ENCODE data around the gene ZIM2.

Gene ZIM2

DNA sequence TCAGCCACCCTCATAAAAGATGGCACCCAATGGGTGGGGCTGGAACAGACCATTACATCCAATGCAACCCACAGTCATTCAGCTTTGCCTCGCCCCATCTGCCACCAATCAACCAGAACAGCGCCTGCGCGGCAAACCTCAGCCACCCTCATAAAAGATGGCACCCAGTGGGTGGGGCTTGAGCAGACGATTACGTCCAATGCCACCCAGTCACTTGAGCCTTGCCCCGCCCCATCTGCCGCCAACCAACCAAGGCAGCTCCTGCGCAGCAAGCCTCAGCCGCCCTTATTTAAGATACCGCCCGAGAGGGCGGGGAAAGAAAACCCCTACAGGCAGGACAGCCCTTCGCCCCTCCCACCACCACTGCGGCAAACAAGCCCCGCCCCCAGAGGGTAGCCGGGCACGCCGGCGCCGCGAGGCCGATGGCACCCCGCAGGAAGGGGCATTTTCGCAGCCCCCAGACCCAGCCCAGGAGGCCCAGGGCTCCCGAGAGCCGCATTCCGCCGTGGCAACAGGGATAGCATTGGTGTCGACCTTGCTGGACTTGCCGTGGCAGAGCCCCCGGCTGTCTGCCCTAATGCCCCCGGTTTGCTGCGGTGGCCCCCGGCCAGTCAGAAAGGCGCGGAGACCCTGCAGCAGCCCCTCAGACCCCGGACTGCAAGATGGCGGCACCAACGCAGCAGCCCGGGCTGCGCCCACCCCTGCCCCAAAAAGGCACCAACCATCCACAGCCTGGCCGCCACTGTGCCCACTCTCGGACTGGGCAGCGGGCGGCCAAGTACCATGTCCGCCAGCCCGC is 675 bp downstream of the ZIM2 start:
- no peak for DNase-seq (ENCODE audit: low read depth in 1 of 2, low spot score in 1 of 2)

DNA sequence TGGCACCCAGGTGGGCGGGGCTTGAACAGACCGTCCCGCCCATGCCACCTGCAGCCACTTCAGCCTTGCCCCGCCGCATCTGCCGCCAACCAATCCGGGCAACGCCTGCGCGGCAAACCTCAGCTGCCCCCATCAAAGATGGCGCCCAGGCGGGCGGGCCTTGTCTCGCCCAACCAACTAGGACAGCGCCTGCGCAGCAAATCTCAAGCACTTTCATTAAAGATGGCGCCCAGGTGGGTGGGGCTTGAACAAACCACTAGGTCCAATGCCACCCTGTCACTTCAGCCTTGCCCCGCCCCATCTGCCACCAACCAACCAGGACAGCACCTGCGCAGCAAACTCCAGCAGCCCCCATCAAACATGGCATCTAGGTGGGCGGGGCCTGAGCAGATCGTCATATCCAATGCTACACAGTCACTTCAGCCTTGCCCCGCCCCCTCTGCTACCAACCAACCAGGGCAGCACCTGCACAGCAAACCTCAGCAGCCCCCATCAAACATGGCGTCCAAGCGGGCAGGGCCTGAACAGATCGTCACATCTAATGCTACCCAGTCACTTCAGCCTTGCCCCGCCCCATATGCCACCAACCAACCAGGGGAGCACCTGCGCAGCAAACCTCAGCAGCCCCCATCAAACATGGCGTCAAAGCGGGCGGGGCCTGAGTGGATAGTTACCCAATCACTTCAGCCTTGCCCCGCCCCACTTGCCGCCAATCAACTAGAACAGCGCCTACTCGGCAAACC is 1.4 kb downstream of the ZIM2 start:
- DNase-seq (ENCODE audit: low read depth in 1 of 2, low spot score in 1 of 2), result no peak

DNA sequence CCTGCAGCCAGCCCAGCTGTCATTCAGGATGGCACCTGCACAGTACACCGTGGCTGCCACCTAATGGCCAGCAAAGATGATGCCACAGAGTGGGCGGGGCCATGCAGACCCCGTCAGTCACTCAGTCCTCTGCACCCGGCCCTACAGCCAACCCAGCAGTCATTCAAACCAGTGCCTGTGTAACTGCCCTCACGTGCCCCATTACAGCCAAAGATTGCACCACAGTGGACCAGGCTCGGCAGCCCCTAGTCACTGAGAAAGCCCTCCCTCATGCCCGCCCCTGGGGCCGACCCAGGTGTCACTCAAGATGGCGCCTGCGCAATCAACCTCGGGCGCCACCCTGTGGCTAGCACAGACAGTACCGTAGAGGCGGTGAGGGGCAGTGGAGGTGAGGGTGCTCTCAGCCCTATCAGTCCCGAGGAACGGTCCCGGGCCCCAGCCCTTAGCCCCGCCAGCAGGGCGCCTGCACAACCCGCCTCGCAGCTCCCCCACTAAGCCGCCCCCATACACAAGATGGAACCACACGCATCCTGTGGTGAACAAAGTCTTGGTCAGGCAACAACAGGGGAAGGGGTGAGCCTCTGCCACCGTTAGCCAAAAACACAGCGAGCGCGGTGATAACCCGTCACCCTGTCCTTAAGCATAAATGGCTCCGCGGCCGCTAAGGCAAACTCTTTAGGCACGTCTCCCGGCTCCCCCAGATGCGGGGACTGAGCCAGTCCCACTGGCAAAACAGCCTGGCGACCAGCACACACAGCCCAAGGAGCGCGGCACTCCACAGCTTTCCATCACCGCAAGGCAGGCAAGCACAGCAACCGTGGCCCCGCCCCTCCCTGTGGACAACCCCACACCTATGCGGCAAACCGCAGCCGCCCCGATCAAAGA is 2.3 kb downstream of the ZIM2 start:
- DNase-seq (ENCODE audit: low read depth in 1 of 2, low spot score in 1 of 2), result no peak

DNA sequence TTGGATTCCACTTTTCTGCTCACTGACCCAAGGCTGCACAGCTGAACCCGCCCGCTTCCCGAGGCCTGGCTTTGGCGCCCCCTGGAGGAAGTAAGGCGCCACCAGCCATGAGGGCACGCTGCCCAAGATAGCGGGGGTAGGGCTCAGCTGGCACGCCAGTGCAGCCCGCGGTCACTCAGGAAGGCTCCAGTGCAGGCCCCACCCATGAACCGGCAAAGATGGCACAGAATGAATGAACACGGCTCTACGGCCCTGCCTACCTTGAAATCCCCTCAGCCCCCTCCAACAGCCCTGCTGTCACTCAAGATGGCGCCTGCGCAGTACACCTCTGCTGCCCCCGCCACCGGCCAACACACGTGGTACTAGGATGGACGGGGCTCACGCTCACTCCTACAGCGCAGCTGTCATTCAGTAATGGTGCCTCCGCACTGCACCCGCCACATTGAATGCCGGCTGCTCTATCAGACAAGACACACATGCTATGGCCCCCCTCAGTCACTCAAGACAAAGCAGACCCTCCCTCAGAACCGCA is 3.0 kb downstream of the ZIM2 start:
- no peak for DNase-seq (ENCODE audit: low read depth in 1 of 2, low spot score in 1 of 2)

DNA sequence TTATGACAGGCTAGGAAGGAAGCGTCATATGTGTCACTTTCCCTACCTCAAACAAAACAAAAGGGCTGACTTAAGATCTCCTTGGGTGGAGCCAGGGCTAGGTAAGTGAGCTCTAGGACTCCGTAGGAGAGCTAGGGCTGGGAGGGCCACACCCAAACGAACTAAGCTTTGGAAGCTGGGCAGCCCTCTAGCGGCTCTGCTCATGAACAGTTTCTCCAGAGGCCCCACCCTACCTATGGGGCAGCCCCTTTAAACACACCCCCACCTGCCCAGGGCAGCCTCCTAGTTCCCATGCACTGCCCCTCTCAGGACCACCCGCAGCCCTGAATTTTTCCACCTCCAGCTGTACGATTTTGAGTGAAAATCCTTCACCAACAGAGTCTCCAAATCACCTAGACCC is 3.5 kb downstream of the ZIM2 start:
- DNase-seq (ENCODE audit: low read depth in 1 of 2, low spot score in 1 of 2), result no peak

DNA sequence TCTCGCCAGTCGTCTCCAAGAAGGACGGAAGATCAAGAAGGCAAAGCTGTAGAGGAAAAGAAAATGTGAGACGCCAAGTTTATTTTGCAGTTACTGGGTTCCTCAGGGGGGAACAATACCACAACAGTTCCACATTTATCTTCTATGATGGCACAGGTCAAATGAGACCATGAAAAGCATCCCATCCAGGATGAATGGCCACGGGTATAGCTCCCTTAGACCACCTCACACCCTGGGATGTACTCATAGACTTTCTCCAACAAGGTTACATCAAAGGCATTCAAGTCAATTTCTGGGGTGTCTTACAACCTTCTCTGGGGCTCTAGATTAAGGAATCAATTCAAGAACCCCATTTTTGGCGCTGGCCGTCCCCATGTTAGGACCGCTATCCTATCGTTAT is 4.5 kb downstream of the ZIM2 start:
- no peak for DNase-seq (ENCODE audit: low read depth in 1 of 2, low spot score in 1 of 2)

DNA sequence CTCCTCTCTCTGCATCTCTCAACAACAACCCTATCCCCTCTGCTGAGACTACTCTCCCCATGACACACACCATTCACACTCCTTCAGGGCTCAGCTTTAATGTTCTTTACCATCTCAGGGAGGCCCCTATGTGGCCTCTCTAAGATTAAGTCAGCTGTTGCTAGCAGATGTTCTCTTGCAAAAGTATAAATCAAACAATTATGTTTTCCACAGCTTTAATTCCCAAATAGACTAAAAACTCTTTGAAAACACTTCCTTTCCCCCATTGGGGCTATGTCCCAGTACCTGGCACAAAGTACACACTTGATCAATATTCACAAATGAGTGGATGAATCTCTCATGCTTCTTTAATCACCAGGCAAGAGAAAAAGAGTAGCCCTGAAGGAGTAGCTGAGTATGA is 5.1 kb downstream of the ZIM2 start:
- DNase-seq (ENCODE audit: low read depth in 1 of 2, low spot score in 1 of 2), result no peak

DNA sequence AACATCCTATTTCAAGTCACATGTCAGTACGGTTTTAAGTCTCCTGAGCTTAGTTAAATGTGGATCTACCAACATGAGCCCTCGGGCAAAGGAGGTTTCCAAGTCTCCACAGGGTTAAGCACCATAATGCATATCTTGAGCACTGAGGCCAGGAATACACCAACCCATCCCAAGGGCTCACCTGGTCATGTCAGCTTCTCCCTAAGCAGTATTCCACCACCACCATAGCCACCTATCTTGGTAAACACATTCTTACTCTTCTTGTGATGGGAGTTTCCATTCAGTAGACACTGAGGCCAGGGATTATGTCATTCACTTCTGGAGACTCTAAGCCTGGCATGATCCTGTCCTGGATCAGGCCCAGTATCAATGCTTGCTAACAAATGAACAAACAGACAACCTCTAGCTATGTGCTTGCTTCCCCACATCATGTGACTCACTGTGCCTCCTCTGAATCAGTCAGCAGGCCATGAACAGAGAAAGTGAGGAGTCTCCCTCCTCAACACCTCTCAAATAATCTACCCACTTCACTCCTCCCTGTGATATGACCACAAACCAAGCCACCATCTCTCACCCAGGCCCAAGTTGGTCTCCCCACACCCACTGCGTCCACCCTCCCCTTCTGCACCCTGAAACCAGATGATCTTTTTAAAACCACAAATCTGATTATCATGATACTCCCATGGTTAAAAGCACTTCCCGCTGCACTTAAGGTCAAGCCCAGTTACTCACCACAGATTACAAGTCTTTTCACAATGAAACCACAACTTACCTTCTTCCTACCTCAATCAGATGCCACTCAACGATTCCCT is 5.8 kb downstream of the ZIM2 start:
- DNase-seq (ENCODE audit: low read depth in 1 of 2, low spot score in 1 of 2), result no peak

DNA sequence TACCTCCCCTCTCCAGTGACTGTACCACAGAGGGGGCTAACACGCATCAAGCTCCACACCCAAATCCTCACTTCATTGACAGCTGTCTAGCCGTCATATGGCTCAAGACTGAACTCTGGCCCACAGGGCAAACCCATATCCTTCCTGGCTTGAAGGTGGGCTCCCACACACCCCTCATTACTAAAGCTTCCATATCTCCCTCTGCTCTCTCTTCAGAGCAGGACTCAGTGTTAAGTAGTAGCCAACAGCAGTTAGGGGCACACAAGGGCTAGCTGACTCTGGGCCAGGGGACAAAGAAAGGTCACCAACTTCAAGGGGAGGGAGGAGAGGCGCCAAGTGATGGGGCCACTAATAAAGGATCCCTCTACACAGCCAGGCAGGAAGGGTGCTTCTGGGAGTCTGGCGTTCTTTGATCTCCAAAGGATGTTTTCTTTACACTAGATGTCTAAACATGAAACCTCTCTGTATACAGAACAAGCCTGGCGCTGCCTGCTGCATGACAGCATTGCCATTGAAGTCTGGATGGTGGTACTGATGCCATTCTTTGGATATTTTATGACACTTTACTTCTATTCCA is 8.1 kb downstream of the ZIM2 start:
- DNase-seq (ENCODE audit: low read depth in 1 of 2, low spot score in 1 of 2), result no peak

DNA sequence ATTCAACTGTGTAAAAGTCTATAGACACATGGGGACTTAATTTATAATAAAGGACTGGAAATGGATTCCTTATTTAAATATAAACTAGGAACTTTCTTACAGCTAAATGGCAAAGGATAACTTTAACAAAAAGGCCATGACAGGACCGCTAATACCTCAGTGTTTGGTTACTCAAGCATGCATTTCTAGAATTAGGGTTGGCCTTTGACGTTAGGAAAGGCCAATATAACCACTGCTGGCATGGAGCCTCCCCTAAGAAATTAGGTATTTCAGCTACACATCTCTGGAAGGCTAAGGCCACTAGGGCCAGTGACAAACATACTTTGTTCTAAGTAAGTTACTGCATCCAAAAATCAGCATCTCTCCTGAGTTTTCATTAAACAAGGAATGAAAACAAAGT is 9.3 kb downstream of the ZIM2 start:
- no peak for DNase-seq (ENCODE audit: low read depth in 1 of 2, low spot score in 1 of 2)

DNA sequence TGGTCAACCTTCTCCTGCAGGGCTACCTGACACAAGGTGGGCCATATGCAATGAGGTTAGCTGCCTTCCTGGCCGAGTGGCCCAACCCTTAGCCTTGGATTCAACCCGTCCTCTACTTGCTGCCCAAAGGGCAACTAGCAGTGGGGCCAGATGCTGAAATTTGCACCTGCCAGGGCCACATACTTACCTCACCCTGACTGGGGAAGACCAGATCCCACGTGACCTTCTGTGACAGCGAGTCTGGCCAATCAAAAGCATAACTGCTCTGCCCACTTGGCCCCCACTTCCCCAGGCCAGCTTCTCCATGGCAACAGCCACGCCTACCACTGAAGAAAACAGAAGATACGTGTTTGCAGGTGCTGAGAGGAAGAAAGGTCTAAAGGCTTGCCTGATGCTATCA is 10.9 kb downstream of the ZIM2 start:
- no peak for DNase-seq (ENCODE audit: low read depth in 1 of 2, low spot score in 1 of 2)

DNA sequence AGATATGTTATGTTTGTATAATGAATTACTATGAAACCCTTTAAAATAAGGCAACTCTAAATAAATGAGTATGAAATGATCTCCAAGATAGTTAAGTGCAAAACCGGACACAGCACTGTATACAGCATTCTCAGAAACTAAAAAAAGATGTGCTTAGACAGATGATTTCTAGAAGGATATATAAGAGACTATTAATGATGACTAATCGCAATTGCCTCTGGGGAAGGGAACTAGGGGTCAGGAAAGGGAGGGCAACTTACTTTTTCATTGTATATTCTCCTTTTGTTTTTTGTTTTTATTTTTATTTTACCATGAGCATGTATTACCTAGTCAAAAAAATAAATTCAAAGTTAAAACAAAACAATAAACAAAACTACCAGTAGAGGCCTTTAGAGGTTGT is 12.8 kb downstream of the ZIM2 start:
- no peak for DNase-seq (ENCODE audit: low read depth in 1 of 2, low spot score in 1 of 2)

DNA sequence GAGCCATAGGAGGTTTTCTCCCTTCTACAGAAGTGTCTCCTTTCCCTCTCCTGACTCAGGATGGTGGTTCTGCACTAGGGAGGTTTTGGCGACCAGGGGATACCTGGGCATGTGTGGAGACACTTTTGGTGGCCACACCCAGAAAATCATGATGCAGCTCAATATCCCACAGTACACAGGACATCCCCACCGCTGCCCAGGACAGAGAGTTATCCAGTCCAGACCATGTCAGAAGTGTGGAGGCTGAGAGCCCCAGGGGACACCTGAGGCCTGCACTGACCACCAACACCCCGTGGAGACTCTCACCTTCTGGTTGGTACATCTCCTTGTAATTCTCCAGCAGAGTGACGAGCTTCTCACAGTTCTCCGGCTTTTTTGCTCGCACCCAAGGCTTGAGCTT is 16.6 kb downstream of the ZIM2 start:
- no peak for DNase-seq (ENCODE audit: low read depth in 1 of 2, low spot score in 1 of 2)

DNA sequence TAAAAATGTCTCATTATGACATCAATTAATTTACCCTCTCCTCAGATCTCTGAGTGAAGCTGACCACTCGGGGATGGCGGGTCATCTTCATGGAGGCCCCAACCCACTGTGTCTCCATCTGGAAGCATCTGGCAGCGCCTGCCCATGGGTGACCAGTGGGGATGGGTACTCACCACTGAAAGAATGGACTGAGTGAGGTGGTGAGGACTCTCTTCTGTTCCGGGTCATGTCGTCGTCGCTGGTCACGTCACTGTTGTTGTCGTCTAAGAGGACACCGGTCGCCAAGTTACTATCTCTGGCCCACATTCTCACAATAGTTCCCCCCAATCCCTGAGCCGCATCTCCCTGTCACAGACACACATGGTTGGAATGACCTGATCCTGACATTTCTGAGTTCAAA is 17.1 kb downstream of the ZIM2 start:
- DNase-seq (ENCODE audit: low read depth in 1 of 2, low spot score in 1 of 2), result no peak

DNA sequence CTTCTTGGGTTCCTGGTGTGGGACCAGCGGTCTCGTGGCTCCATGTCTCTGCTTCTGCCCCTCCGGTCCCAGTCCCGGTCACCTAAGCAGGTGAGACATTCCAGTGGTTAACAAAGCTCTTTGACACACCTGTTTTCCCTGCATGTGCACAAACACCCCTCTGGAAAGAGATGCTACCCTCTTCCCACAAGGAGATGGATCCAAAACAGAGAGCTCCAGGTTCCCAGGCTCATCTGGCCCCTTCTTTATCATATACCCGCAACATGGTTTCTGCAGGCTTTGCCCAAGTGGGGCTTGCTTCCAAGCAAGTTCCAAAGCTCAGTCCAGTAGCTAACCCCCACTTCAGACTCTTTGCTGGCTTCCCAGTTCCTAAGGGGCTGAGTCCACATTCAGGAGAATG is 17.8 kb downstream of the ZIM2 start:
- DNase-seq (ENCODE audit: low read depth in 1 of 2, low spot score in 1 of 2), result no peak

DNA sequence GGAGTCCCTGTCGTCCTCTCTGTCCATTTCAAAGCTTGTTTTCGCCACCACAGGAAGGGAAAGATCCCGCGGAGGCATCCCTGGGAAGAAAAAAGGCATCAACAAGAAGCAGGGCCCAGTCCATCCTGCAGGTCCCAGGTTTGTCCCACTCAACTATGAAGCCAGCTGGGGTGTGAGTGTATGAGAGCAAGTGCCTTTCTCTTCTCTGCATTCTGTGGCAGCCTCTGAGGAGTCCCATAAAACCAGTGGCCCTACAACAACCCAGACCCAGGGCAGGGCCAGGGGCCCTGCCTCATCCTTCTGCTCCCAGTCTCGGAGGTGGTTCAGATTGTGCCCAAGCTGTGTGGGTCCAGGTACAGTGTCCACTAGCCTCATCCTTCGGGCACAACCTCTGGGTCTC is 18.9 kb downstream of the ZIM2 start:
- DNase-seq (ENCODE audit: low read depth in 1 of 2, low spot score in 1 of 2), result no peak

DNA sequence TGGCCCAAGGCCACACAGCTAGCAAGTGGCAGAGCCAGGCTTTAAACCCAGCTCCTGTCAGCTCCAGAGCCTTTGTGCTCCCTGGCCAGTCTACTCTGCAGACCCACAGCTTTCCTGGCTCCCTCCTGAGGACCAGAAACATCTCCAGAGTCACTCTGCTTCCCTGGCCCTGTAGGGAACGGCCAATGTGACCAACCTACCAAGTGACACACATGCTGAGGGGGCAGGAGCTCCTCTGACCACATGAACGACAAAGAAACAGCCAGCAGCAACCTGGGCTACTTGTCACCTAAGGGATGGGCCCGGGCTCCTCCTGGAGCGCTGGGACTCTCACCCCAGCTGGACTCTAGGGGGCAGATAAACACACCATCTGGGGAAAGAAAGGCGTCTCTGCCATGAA is 19.3 kb downstream of the ZIM2 start:
- no peak for DNase-seq (ENCODE audit: low read depth in 1 of 2, low spot score in 1 of 2)

DNA sequence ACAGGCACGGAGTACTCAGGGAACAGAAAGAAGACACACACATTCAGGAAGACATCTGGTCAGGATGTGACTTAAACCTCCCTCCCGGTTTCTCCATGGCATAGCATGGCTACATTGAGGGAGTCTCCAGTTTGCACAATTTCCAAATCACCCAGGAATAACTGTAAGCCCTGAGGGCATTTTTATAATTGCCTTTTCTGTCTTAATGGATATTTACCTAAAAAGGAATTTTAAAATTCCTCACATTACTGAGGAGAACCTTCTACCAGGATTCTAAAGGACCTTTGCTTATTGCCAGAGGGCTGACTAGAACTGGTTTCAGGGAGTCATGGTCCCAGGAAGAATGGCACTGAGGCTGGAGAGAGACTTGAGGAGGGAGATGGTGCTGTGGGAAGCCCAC is 21.4 kb downstream of the ZIM2 start:
- no peak for DNase-seq (ENCODE audit: low read depth in 1 of 2, low spot score in 1 of 2)

DNA sequence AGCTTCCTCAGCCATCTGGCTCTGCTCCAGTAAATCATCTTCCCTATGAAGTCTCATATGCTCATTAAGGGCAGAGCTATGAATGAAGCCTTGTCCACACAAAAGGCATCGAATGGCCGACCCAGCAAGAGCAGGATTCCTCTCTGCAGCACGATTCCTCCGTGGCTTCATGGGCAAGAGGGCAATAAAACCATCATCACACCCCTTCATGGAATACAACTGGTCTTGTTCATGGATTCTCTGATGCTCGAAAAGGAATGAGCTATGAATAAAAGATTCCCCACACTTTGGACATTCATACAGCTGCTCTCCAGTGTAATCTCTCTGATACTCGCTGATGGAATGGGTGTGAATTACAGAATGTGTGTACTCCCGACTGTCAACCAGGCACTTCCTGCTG is 25.9 kb downstream of the ZIM2 start:
- no peak for DNase-seq (ENCODE audit: low read depth in 1 of 2, low spot score in 1 of 2)

DNA sequence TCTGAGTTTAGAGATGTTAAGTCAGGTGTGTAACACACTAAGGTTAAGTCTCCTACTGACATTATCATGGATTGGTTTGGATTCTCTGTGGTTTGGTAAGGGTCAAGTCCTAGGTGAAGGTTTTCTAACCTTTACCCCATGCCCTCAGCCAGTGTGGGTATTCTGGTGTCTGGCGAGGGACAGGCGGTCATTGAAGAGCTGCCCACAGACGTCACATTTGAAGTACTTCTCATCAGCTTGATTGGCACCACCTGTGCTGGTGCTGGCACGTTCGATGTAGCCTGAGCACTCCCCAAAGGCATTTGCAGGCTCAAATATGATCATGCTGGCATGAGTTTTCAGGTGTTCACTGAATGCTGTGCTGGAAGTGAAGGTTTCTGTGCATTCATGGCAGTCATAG is 27.0 kb downstream of the ZIM2 start:
- DNase-seq (ENCODE audit: low read depth in 1 of 2, low spot score in 1 of 2), result no peak
